A549 (cell line): ENCODE measurements around the gene MYNN.

Source experiments
- CHD4 ChIP-seq: fragments of 200-600 bp; sonication (generic); IDR thresholded peaks from 2 replicates; pipeline ENCODE4 v1.6.1; 2016; ENCODE audit warnings: antibody characterized with exemption, mild to moderate bottlenecking, borderline replicate concordance
- EP300 ChIP-seq, 2 experiments: fragments of >200 bp; sonication (Bioruptor Twin); formaldehyde crosslinking; IDR thresholded peaks; 2 replicates in 1 of 2; 3 replicates in 1 of 2; pipeline ENCODE4 v1.6.1; 2016 to 2017
- ESRRA ChIP-seq: fragments of 150-350 bp; IDR thresholded peaks from 2 replicates; pipeline ENCODE4 v1.6.1; 2014; ENCODE audit warnings: mild to moderate bottlenecking, low read length, borderline replicate concordance
- GATA3 ChIP-seq: IDR thresholded peaks from 2 replicates; pipeline ENCODE4 v1.6.1; 2012; ENCODE audit warnings: borderline replicate concordance
- HDAC2 ChIP-seq: fragments of 200-600 bp; sonication (generic); IDR thresholded peaks from 2 replicates; pipeline ENCODE4 v1.6.1; 2016
- JUN ChIP-seq, 2 experiments: fragments of >200 bp; sonication (Bioruptor Twin); formaldehyde crosslinking; IDR thresholded peaks; 2 replicates in 1 of 2; 3 replicates in 1 of 2; pipeline ENCODE4 v1.6.1; 2016 to 2017
- PHF8 ChIP-seq: fragments of 200-600 bp; sonication (generic); IDR thresholded peaks from 2 replicates; pipeline ENCODE4 v1.6.1; 2016; ENCODE audit warnings: low read depth, mild to moderate bottlenecking, antibody characterized with exemption, moderate library complexity, borderline replicate concordance
- POLR2A ChIP-seq: IDR thresholded peaks from 2 replicates; pipeline ENCODE4 v1.6.1; 2012; ENCODE audit warnings: mild to moderate bottlenecking, low read length
- POLR2AphosphoS2 ChIP-seq: conservative IDR thresholded peaks from 2 replicates; pipeline ENCODE4 v1.6.1; 2012; ENCODE audit warnings: low read length, improper control_type of control experiment, inconsistent platforms
- RCOR1 ChIP-seq: fragments of 150-350 bp; IDR thresholded peaks from 2 replicates; pipeline ENCODE4 v1.6.1; 2014; ENCODE audit warnings: antibody characterized with exemption, low read length, low read depth
- ZC3H11A ChIP-seq: fragments of 450-650 bp; IDR thresholded peaks from 2 replicates; pipeline ENCODE4 v1.6.1; 2014; ENCODE audit warnings: antibody characterized with exemption, mild to moderate bottlenecking
- TF ChIP-seq, protein P1 (sequence below): fragments of >200 bp; sonication (Bioruptor Twin); formaldehyde crosslinking; IDR thresholded peaks from 3 replicates; pipeline ENCODE4 v1.5.1; 2016

DNA sequence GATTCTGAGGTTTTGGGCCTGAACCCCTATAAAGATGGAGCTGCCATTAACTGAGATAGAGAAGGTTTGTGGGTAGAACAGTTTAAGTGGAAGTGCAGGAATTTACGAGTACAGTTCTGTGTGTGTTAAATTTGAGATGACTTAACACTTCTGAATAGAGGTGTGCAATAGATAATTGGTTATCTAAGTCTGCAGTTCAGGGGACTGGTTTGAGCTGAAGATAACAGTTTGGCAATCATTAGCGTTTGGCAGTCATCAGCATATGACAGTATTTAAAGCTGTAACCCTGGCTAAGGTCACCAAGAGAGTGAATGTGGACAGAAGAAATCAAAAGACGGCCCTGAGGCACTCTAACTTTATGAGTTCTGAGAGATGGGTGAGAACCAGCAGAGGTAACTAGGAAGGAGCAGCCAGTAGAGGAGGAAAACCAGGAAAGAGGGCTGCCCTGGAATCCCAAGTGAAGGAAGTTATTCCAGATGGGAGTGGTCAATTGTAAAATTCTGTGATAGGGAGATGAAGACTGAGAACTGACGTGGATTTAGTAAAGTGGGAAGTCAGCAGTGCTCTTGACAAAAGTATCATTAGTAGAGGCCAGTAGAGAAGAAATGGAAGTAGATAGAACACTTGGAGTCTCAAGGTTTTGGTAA is 8.1 kb downstream of the MYNN start:
- TF ChIP-seq RCOR1 (no peak), PHF8 (no peak), POLR2AphosphoS2 (no peak), POLR2A (no peak), CHD4 (no peak), EP300 (IDR thresholded peaks at IDR 0.05) (no peak), HDAC2 (no peak), ZC3H11A (no peak), JUN (IDR thresholded peaks at IDR 0.05) (no peak), ESRRA (no peak), GATA3 (no peak)
- TF ChIP-seq, protein P1, sequence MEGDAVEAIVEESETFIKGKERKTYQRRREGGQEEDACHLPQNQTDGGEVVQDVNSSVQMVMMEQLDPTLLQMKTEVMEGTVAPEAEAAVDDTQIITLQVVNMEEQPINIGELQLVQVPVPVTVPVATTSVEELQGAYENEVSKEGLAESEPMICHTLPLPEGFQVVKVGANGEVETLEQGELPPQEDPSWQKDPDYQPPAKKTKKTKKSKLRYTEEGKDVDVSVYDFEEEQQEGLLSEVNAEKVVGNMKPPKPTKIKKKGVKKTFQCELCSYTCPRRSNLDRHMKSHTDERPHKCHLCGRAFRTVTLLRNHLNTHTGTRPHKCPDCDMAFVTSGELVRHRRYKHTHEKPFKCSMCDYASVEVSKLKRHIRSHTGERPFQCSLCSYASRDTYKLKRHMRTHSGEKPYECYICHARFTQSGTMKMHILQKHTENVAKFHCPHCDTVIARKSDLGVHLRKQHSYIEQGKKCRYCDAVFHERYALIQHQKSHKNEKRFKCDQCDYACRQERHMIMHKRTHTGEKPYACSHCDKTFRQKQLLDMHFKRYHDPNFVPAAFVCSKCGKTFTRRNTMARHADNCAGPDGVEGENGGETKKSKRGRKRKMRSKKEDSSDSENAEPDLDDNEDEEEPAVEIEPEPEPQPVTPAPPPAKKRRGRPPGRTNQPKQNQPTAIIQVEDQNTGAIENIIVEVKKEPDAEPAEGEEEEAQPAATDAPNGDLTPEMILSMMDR, result no peak
